ENCODE results near the gene RSRC2. TPM values are rescaled to one million over a fixed set of nuclear protein-coding genes. Genes with fewer than 3 reads are reported as not detected.

RSRC2 gene
- total RNA-seq, 2 donors from 2014 or later = 57.8 to 84.5 TPM

GRCh38 chr12:122458105-122459035 is 68.4 kb downstream of the RSRC2 start:
- Histone ChIP-seq H3K4me3 (no peak overlapping the region), H3K9me3 (no peaks in the 10 kb centered on the region), H3K27me3 (no peaks in the 10 kb centered on the region), H3K9ac (ENCODE audit: low read depth in 2 of 2, low read length in 2 of 2) (no peak overlapping the region), H3K4me1 (peaks cover 4% of the 10 kb centered on the region), H3K27ac (no peak overlapping the region), H3K36me3 (no peaks in the 10 kb centered on the region)
- intact Hi-C loops (cut with DNase I) = no loop called here
- no peak for DNase-seq
- TF ChIP-seq, protein P1, sequence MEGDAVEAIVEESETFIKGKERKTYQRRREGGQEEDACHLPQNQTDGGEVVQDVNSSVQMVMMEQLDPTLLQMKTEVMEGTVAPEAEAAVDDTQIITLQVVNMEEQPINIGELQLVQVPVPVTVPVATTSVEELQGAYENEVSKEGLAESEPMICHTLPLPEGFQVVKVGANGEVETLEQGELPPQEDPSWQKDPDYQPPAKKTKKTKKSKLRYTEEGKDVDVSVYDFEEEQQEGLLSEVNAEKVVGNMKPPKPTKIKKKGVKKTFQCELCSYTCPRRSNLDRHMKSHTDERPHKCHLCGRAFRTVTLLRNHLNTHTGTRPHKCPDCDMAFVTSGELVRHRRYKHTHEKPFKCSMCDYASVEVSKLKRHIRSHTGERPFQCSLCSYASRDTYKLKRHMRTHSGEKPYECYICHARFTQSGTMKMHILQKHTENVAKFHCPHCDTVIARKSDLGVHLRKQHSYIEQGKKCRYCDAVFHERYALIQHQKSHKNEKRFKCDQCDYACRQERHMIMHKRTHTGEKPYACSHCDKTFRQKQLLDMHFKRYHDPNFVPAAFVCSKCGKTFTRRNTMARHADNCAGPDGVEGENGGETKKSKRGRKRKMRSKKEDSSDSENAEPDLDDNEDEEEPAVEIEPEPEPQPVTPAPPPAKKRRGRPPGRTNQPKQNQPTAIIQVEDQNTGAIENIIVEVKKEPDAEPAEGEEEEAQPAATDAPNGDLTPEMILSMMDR (IDR thresholded peaks at IDR 0.05) = no peak

- Histone ChIP-seq H3K27ac (no peak overlapping the region), H3K9me3 (no peaks in the 10 kb centered on the region), H3K4me3 (no peak overlapping the region), H3K36me3 (no peaks in the 10 kb centered on the region), H3K27me3 (no peaks in the 10 kb centered on the region), H3K9ac (ENCODE audit: low read depth in 2 of 2, low read length in 2 of 2) (no peak overlapping the region), H3K4me1 (peaks cover 4% of the 10 kb centered on the region)
- DNase-seq = no peak
- intact Hi-C loops (cut with DNase I) = no loop called here
- TF ChIP-seq, protein P1 (IDR thresholded peaks at IDR 0.05) = no peak
Measured at GRCh38 chr12:122457627-122458026, 69.1 kb downstream of the RSRC2 start.

DNA sequence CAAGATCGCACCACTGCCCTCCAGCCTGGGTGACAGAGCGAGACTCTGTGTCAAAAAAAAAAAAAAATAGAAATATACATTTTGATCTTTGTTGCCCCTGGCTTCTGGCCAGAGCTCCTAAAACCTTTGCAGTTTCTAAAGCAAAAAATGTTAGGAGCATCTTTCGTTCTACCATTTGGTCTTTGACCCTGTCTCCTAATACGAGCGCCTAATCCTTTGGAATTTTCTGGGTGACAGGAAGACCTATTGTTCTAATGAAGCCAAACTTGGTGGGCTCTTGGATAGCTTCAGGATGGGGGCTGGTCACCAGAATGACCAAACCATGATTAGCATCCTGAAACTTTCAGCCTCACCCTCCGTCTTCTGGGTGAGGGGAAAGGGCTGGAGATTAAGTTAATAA is 72.0 kb downstream of the RSRC2 start:
- no peak for DNase-seq
- H3K36me3 ChIP-seq = no peaks in the 10 kb centered on the region
- H3K9ac ChIP-seq (ENCODE audit: low read depth in 2 of 2, low read length in 2 of 2) = no peak overlapping the region
- peaks cover 4% of the 10 kb centered on the region for H3K4me1 ChIP-seq
- TF ChIP-seq, protein P1 (IDR thresholded peaks at IDR 0.05) = no peak
- H3K9me3 ChIP-seq = no peaks in the 10 kb centered on the region
- intact Hi-C loops (cut with DNase I) = no loop called here
- no peak overlapping the region for H3K27ac ChIP-seq
- H3K27me3 ChIP-seq = no peaks in the 10 kb centered on the region
- H3K4me3 ChIP-seq = no peak overlapping the region

DNA sequence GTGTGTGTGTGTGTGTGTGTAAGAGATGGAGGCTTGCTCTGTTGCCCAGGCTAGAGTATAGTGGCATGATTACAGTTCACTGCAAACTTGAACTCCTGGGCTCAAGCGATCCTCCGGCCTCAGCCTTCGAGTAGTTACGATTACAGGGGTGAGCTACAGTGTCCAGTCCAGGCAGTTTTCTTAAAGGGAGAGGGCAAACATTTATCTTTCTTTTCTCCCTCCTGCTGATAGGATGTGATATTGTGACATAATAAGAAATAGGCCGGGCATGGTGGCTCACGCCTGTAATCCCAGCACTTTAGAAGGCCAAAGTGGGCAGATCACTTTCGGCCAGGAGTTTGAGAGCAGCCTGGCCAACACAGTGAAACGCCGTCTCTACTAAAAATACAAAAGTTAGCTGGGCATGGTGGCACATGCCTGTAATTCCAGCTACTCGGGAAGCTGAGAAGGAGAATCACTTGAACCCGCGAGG is 72.5 kb downstream of the RSRC2 start:
- Histone ChIP-seq H3K36me3 (no peaks in the 10 kb centered on the region), H3K9me3 (no peaks in the 10 kb centered on the region), H3K27ac (no peak overlapping the region), H3K4me3 (no peak overlapping the region), H3K4me1 (peaks cover 4% of the 10 kb centered on the region), H3K27me3 (no peaks in the 10 kb centered on the region), H3K9ac (ENCODE audit: low read depth in 2 of 2, low read length in 2 of 2) (no peak overlapping the region)
- intact Hi-C loops (cut with DNase I) = no loop called here
- TF ChIP-seq, protein P1 (IDR thresholded peaks at IDR 0.05) = no peak
- DNase-seq = no peak

Other genes starting within 250 kb of the RSRC2 start
- gene CLIP1, start 104.3 kb downstream of the RSRC2 start, total RNA-seq = 10 to 100 TPM; 35.4 to 65.8 TPM
- gene ZCCHC8, start 26.0 kb downstream of the RSRC2 start, total RNA-seq = 10 to 100 TPM; 17.7 to 20.3 TPM
- gene KNTC1, start 313 bp upstream of the RSRC2 start, total RNA-seq = 10 to 100 TPM; 15.1 to 41.2 TPM
- under 1 TPM; 0.12 to 0.56 TPM for gene HCAR2, start 176.4 kb upstream of the RSRC2 start, total RNA-seq
- under 1 TPM; 0.12 to 0.56 TPM for gene HCAR3, start 189.9 kb upstream of the RSRC2 start, total RNA-seq
- gene HCAR1, start 203.9 kb upstream of the RSRC2 start, total RNA-seq = under 1 TPM in 1 of 2 donors, not detected in 1; 0.11 TPM
- gene DENR, start 225.9 kb upstream of the RSRC2 start, total RNA-seq = 10 to 100 TPM; 35.8 to 37.8 TPM
- under 1 TPM; 0.16 to 0.84 TPM for gene CCDC62, start 247.6 kb upstream of the RSRC2 start, total RNA-seq

Data from colonic mucosa (tissue), 4 donors.